ENCODE data around the gene MC3R.

DNA sequence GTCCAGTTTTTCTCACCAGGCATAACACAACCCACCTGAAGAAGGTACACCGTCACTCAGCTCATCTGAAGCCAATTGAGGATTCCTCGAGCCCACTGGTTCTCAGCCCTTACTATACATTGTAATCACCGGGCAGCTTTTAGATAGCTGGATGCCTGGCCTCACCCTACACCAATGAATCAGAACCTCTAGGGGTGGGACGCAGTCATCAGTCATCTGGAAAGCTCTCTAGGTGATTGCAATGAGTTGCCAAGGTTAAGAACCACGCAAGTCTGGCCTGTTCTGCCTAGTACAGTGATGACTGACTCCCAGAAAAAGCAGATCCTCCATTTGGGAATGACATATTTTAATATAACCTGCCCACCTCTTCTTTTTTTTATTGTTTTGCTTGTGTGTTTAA lies 41.1 kb downstream of the MC3R start:
- no peak for TF ChIP-seq CTCF (IDR thresholded peaks at IDR 0.05)
- no peak for TF ChIP-seq POLR2A (IDR thresholded peaks at IDR 0.05)
- no peak for TF ChIP-seq POLR2AphosphoS5 (IDR thresholded peaks at IDR 0.05)
- no peak for TF ChIP-seq EP300 (IDR thresholded peaks at IDR 0.05)
